ENCODE results near the gene ZCCHC7. TPM values are rescaled to one million over a fixed set of nuclear protein-coding genes. Genes with fewer than 3 reads are reported as not detected.

ZCCHC7 gene
- total and polyA plus RNA-seq, 9 of the 15 experiments (the other 6 are each of a cell fraction or from before 2014, with no cell fraction given) = 34.1 to 68.9 (median 48.8) TPM

- no peak for TF ChIP-seq ZFP91 (CRISPR knock-in tag; IDR thresholded peaks at IDR 0.05)
- no peak for TF ChIP-seq POLR2H (tag; IDR thresholded peaks at IDR 0.05; ENCODE audit: low read depth)
- no peak for TF ChIP-seq HMGXB4 (CRISPR knock-in tag; IDR thresholded peaks at IDR 0.05)
- no peak for TF ChIP-seq ESRRB (CRISPR knock-in tag; IDR thresholded peaks at IDR 0.05; ENCODE audit: borderline replicate concordance)
- peak; percentile 59; the same call in 1 of the 2 replicates for TF ChIP-seq ZNF197 (CRISPR knock-in tag; IDR thresholded peaks at IDR 0.05; ENCODE audit: low read depth)
- no peak for TF ChIP-seq GATAD2A (IDR thresholded peaks at IDR 0.05)
- TF ChIP-seq LARP7 (IDR thresholded peaks at IDR 0.05) = no peak
- TF ChIP-seq GABPB2 (CRISPR knock-in tag; conservative IDR thresholded peaks at IDR 0.05) = no peak
- no peak for TF ChIP-seq BRD9 (IDR thresholded peaks at IDR 0.05; ENCODE audit: low read depth, partially characterized antibody)
- peak in 1 of 2 experiments; percentile 51; a peak in 1 of 4 replicates for TF ChIP-seq TBL1XR1 (IDR thresholded peaks at IDR 0.05; ENCODE audit: low read length in 2 of 2)
- 0 out of 4 replicates have a peak, but pooled peaks of 1 of the 2 experiments have one; percentile 38 for TF ChIP-seq ZNF639 (CRISPR knock-in tag; conservative IDR thresholded peaks at IDR 0.05 in 1 of 2, IDR thresholded peaks at IDR 0.05 in 1 of 2)
Measured at GRCh38 chr9:37198039-37198729, 77.8 kb downstream of the ZCCHC7 start (continued).
